ENCODE measurements around the gene AXIN2. TPM values are rescaled to one million over a fixed set of nuclear protein-coding genes. Genes with fewer than 3 reads are reported as not detected.
"Not testable (repeated sequence)": the region's sequence is repeated elsewhere in the genome, so short reads cannot be mapped to it uniquely, and the experiment has no call there.

The AXIN2 gene
- total RNA-seq, 1 experiment from 2014 or later, result 4.2 TPM

DNA sequence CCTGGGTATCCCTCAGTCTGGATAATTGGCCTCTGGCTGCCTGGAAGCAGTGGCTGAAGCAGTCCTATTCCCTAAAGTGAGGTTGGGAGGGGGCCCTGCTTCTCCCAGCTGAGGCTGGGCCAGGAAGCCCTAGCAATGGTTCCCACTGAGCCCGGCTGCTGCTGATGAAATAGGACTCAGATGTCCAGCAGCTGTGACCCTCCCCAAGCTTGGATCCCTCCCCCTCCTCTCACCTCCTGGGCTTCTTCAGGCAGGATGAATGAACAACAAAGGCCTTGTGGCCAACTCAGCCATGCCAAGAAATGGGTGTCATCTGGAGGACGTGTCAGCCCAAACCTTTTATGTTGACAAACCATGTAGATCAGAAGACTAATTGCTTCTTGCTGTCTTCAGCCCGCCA, 42.0 kb downstream of the AXIN2 start:
- peaks cover 7% of the 10 kb centered on the region for H3K4me1 ChIP-seq (replicated peaks)
- DNase-seq (ENCODE audit: low read depth in 1 of 2, low spot score in 2 of 2), result no peak
- no peak overlapping the region for H3K4me3 ChIP-seq
- H3K27me3 ChIP-seq (replicated peaks), result no peaks in the 10 kb centered on the region
- H3K27ac ChIP-seq, result no peak overlapping the region
- no peaks in the 10 kb centered on the region for H3K36me3 ChIP-seq
- H3K9me3 ChIP-seq (replicated peaks), result no peaks in the 10 kb centered on the region

DNA sequence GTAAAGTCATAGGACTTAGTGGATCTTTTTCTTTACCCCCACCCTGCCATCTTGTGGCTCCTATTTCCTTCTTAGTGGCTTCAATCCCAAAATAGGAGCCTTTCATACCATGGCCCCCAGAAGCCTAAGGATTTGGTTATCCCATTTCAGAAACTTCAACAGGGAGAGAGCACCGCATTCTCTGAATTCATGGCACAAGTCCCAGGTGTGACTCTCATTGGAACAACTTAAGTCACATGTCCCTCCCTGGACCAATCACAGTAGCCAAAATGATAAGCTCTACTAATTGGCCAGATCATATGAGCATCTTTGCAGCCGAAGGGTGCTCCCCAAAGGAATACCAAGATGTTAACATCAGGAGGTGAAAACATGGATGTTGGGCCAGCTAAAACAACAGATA, 43.2 kb downstream of the AXIN2 start:
- no peaks in the 10 kb centered on the region for H3K9me3 ChIP-seq (replicated peaks)
- H3K4me1 ChIP-seq (replicated peaks), result no peaks in the 10 kb centered on the region; the same call in 1 of the 2 replicates
- no peak overlapping the region for H3K27ac ChIP-seq
- no peak overlapping the region for H3K4me3 ChIP-seq
- H3K27me3 ChIP-seq (replicated peaks), result no peaks in the 10 kb centered on the region
- H3K36me3 ChIP-seq, result no peaks in the 10 kb centered on the region
- no peak for DNase-seq (ENCODE audit: low read depth in 1 of 2, low spot score in 2 of 2)

DNA sequence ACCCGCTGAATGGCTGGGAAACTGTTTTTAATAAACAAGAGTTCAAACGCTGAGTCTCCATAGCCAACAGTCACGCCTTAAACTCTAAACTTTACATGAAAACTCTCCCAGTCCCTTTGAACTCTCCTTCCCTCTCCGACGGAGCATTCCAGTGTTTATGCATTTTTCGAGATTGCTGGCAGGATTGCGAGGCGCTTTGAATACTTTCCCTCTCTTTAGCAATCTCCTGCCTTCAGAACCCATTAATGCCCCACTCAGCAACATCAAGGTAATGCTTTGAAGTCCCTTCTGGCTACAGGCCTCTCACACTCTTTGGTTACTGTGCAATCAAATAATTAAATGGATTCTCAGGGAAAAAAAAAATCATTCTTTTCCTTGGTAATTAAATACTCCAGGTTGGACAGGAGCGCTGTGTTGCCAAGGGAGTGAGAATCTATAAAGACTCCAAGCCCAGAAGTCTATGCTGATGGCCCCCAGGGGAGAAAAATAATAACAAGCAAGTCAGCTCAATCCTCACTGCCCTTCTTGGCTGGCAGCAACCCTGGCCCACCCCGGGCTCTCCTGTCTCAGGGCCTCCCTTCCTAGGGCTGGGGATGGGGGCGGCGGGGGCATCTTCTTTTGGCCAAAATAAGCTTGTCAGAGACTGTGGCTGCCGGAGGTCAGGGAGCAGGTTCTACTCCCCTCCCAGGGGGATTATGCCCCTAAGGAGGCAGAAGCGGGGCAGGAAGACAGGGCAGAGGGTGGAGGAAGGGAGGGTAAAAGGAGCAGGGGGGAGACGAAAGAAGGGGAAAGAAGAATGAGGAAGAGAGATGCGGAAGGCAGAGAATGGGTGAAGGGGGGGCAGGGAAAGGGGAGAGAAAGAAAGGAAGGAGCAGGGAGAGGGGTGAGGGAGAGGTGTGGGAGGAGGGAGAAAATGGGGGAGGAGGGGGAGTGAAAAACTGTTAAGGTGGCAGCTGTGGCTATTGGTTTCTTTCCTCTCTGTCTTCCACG, 45.2 kb downstream of the AXIN2 start:
- no peaks in the 10 kb centered on the region for H3K27me3 ChIP-seq (replicated peaks)
- peak in 1 of 2 experiments; percentile 38 for DNase-seq (ENCODE audit: low read depth in 1 of 2, low spot score in 2 of 2)
- no peaks in the 10 kb centered on the region for H3K9me3 ChIP-seq (replicated peaks)
- H3K36me3 ChIP-seq, result no peaks in the 10 kb centered on the region
- no peak overlapping the region for H3K27ac ChIP-seq
- H3K4me3 ChIP-seq, result no peak overlapping the region
- H3K4me1 ChIP-seq (replicated peaks), result no peaks in the 10 kb centered on the region; the same call in 1 of the 2 replicates

DNA sequence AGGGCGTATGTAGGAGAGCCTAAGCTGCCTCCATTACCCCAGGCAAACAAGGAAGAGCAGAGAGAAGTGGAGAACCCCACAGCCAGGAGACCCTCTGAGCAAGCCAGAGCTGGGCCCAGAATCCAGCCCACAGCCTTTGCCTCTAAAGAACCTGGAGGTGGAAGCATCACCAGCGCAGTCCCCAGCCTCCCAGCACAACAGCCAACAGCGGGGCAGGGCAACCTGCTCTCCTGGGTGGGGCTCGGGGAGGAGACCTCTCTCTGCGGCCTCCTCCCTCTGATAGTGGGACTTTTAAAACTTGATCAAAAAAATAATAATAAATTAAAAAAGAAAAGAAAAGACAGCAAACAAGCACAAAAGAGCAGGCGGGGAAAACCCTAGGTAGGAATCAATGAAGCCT, 45.9 kb downstream of the AXIN2 start:
- Histone ChIP-seq H3K9me3 (replicated peaks) (no peaks in the 10 kb centered on the region), H3K36me3 (no peaks in the 10 kb centered on the region), H3K4me3 (no peak overlapping the region), H3K27ac (no peak overlapping the region), H3K27me3 (replicated peaks) (no peaks in the 10 kb centered on the region), H3K4me1 (replicated peaks) (no peaks in the 10 kb centered on the region; the same call in 1 of the 2 replicates)
- DNase-seq (ENCODE audit: low read depth in 1 of 2, low spot score in 2 of 2), result no peak

DNA sequence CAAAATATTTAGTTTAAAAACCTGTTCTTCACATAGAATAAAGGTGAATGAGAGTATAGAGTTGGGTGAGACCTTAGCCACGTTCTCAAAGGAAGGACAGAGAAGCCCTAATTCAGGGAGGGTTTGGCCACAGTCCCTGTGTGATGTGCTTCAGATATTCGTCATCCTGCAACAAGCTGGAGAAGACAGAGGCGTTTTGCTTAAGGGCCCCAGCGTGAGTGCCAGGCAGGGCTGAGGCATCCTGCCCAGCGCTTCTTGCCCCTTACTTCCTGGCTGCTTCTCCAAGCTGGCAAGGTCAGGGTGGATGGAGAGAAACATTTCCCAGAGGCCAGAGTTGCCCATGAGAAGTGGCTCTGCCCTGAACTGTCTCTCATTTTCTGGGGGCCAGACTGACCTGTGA, 46.9 kb downstream of the AXIN2 start:
- no peaks in the 10 kb centered on the region; the same call in 1 of the 2 replicates for H3K4me1 ChIP-seq (replicated peaks)
- H3K4me3 ChIP-seq, result no peak overlapping the region
- no peak overlapping the region for H3K27ac ChIP-seq
- no peak for DNase-seq (ENCODE audit: low read depth in 1 of 2, low spot score in 2 of 2)
- no peaks in the 10 kb centered on the region for H3K9me3 ChIP-seq (replicated peaks)
- no peaks in the 10 kb centered on the region for H3K36me3 ChIP-seq
- H3K27me3 ChIP-seq (replicated peaks), result no peaks in the 10 kb centered on the region

DNA sequence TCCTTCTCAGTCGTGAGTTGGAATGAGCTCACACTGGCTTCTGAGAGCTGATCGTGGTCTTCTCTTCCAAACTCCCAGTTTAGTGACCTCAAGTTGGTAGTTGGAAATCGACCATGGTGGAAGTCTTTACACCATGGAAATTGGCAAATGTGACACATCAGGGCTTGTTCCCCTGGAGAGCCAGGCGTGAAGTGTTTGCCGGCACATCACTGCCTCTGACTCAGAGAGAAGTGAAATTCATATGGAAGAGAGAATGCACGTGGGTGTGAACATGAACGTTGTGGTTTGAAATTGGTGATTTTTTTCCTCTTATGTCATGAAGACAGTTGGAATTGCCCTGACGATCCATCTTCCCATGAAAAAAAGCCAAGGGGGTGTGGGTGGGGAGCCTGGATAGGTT, 47.4 kb downstream of the AXIN2 start:
- no peaks in the 10 kb centered on the region for H3K27me3 ChIP-seq (replicated peaks)
- DNase-seq (ENCODE audit: low read depth in 1 of 2, low spot score in 2 of 2), result no peak
- no peak overlapping the region for H3K4me3 ChIP-seq
- no peaks in the 10 kb centered on the region for H3K9me3 ChIP-seq (replicated peaks)
- no peaks in the 10 kb centered on the region for H3K36me3 ChIP-seq
- no peak overlapping the region for H3K27ac ChIP-seq
- H3K4me1 ChIP-seq (replicated peaks), result no peaks in the 10 kb centered on the region; the same call in 1 of the 2 replicates

DNA sequence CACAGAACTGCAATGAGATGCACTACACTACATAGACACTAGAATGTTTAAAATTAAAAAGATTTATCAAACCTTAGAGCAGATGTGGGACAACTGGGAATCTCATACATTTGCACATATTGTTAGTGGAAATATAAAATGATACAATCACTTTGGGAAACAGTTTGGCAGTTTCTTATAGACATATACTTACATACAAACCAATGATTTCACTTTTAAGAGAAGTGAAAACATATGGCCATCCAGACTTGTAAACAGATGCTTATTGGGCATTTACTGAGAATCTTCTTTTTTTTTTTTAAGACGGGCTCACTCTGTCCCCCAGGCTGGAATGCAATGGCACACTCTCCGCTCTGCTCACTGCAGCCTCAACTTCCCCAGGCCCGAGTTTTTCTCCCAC, 50.1 kb downstream of the AXIN2 start:
- Histone ChIP-seq H3K27ac (no peak overlapping the region), H3K9me3 (replicated peaks) (no peaks in the 10 kb centered on the region), H3K27me3 (replicated peaks) (no peaks in the 10 kb centered on the region), H3K4me3 (no peak overlapping the region), H3K4me1 (replicated peaks) (no peaks in the 10 kb centered on the region; the same call in 1 of the 2 replicates), H3K36me3 (no peaks in the 10 kb centered on the region)
- no peak for DNase-seq (ENCODE audit: low read depth in 1 of 2, low spot score in 2 of 2)

DNA sequence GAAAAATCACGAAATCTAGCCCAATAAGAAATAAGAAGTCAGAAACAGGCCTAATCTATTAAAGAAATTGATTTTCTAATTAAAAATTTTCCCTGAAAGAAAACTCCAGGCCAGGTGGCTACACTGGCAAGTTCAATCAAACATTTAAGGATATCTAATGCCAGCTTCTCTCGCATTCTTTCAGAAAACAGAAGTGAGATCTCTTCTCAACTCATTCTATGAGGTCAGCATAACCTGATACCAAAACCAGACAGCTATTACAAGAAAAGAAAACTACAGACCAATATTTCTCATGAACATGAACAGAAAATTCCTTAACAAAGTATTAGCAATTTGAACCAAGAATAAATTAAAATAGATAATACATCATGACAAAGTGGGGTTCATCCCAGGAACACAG, 52.4 kb downstream of the AXIN2 start:
- H3K27ac ChIP-seq, result no peak overlapping the region
- H3K4me1 ChIP-seq (replicated peaks), result no peaks in the 10 kb centered on the region
- no peaks in the 10 kb centered on the region for H3K27me3 ChIP-seq (replicated peaks)
- no peak for DNase-seq (ENCODE audit: low read depth in 1 of 2, low spot score in 2 of 2)
- no peak overlapping the region for H3K4me3 ChIP-seq
- peaks cover 2% of the 10 kb centered on the region; the same call in 1 of the 2 replicates for H3K9me3 ChIP-seq (replicated peaks)
- no peaks in the 10 kb centered on the region for H3K36me3 ChIP-seq

DNA sequence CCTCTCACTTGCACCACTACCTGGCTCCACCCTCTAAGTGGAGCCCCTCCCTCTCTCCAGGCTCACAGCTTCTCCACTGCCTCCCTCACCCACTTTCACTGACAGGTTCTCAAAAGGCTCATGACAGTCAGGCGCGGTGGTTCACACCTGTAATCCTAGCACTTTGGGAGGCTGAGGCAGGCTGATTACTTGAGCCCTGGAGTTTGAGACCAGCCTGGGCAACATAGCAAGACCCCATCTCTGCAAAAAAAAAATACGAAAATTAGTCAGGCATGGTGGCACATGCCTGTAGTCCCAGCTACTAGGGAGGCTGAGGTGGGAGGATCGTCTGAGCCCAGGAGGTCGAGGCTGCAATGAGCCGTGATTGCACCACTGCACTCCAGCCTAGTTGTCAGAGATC, 56.8 kb downstream of the AXIN2 start:
- H3K9me3 ChIP-seq (replicated peaks); H3K27me3 ChIP-seq (replicated peaks); H3K4me1 ChIP-seq (replicated peaks); DNase-seq (ENCODE audit: low read depth in 1 of 2, low spot score in 2 of 2); H3K4me3 ChIP-seq; H3K27ac ChIP-seq; H3K36me3 ChIP-seq: not testable (repeated sequence)

DNA sequence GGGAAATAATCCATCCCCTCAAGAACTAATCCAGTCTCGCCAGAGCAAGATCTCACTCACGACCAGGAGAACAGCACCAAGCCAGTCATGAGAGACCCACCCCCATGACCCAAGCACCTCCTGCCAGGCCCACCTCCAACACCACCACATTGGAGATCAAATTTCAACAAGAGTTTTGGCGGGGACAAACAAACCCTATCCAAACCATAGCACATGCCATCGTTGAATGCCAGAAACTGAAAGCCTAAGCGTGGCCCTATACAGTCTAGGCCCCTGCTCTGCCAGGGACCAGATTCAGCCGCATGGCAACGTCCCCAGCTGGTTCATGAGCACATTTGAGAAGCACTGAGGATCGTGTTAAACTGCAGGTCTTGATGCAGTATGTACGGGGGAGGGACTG, 57.3 kb downstream of the AXIN2 start:
- Histone ChIP-seq H3K4me3 (no peak overlapping the region), H3K27ac (no peak overlapping the region), H3K27me3 (replicated peaks) (no peaks in the 10 kb centered on the region), H3K36me3 (no peaks in the 10 kb centered on the region), H3K9me3 (replicated peaks) (peaks cover 2% of the 10 kb centered on the region; the same call in 1 of the 2 replicates), H3K4me1 (replicated peaks) (no peaks in the 10 kb centered on the region)
- no peak for DNase-seq (ENCODE audit: low read depth in 1 of 2, low spot score in 2 of 2)

DNA sequence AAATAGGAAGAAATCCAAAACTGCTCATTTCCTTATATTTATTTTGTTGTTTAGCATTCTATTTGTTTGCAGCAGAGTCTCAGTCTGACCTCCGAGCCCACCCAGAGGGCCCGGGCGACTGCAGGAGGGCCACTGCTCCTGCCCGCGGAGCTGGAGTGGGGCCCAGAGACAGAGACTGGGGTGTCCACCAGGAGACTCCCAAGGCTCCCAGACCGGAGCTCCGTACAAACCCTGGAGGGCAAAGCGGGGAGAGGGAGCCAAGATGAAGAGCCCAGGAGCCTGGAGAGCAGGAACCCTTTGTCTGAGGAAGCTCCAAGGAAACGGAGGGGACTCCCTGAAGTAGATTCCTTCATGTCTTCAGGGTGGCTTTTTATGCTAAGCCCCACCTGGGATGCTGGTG, 57.9 kb downstream of the AXIN2 start:
- peaks cover 2% of the 10 kb centered on the region; the same call in 1 of the 2 replicates for H3K9me3 ChIP-seq (replicated peaks)
- no peak for DNase-seq (ENCODE audit: low read depth in 1 of 2, low spot score in 2 of 2)

DNA sequence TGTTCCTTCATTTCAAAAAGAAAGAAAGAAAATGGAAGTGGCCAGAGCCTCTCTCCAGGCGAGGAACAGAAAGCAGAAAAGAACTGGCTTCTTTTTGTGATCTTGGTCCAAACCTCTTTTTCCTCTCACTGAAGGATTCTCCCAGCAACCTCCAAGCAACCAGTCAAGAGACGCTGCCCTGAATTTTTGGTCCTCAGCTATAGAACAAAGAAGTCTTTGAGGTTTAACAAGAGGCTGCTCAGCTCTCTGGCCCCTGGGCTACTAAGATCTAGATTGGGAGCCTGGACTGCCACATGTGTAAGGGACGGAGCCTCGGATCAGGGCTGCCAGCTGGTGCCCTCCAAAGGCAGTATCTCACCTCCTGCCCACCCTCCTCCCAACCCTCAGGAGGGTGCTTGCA, 62.6 kb downstream of the AXIN2 start:
- no peak for DNase-seq (ENCODE audit: low read depth in 1 of 2, low spot score in 2 of 2)
- no peaks in the 10 kb centered on the region for H3K9me3 ChIP-seq (replicated peaks)
- no peak overlapping the region for H3K4me3 ChIP-seq
- no peak overlapping the region for H3K27ac ChIP-seq
- H3K4me1 ChIP-seq (replicated peaks), result no peaks in the 10 kb centered on the region
- no peaks in the 10 kb centered on the region for H3K36me3 ChIP-seq
- no peaks in the 10 kb centered on the region for H3K27me3 ChIP-seq (replicated peaks)

More for the DNA sequence above, 57.9 kb downstream of the AXIN2 start:
- Histone ChIP-seq H3K27ac (no peak overlapping the region), H3K36me3 (no peaks in the 10 kb centered on the region), H3K27me3 (replicated peaks) (no peaks in the 10 kb centered on the region), H3K4me1 (replicated peaks) (no peaks in the 10 kb centered on the region), H3K4me3 (no peak overlapping the region)

DNA sequence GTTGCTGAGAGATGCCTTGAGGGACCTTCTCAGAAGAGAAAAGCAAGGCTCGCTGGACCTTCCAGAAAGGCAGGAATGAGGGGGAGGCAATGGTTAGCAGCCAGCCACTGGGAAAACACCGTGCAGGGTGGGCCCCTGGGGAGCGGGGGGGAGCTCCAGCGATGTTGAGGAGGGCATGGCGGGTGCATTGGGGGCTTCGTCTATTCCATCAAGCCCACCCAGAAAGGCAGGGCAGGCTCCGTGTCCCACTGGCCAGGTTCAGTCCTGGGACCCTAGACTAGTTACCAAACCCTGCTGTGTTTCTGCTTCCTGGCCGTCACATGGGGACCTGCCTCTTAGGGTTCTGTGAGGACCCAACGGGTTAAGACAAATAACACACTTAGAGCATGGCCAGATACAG, 64.6 kb downstream of the AXIN2 start:
- no peaks in the 10 kb centered on the region for H3K27me3 ChIP-seq (replicated peaks)
- no peak for DNase-seq (ENCODE audit: low read depth in 1 of 2, low spot score in 2 of 2)
- H3K4me3 ChIP-seq, result no peak overlapping the region
- H3K4me1 ChIP-seq (replicated peaks), result no peaks in the 10 kb centered on the region
- H3K9me3 ChIP-seq (replicated peaks), result no peaks in the 10 kb centered on the region
- no peak overlapping the region for H3K27ac ChIP-seq
- H3K36me3 ChIP-seq, result no peaks in the 10 kb centered on the region

All from SJSA1 (cell line).